ENCODE results near the gene CLPTM1L.
"Not testable (repeated sequence)": the region's sequence is repeated elsewhere in the genome, so short reads cannot be mapped to it uniquely, and the experiment has no call there.

Gene CLPTM1L

DNA sequence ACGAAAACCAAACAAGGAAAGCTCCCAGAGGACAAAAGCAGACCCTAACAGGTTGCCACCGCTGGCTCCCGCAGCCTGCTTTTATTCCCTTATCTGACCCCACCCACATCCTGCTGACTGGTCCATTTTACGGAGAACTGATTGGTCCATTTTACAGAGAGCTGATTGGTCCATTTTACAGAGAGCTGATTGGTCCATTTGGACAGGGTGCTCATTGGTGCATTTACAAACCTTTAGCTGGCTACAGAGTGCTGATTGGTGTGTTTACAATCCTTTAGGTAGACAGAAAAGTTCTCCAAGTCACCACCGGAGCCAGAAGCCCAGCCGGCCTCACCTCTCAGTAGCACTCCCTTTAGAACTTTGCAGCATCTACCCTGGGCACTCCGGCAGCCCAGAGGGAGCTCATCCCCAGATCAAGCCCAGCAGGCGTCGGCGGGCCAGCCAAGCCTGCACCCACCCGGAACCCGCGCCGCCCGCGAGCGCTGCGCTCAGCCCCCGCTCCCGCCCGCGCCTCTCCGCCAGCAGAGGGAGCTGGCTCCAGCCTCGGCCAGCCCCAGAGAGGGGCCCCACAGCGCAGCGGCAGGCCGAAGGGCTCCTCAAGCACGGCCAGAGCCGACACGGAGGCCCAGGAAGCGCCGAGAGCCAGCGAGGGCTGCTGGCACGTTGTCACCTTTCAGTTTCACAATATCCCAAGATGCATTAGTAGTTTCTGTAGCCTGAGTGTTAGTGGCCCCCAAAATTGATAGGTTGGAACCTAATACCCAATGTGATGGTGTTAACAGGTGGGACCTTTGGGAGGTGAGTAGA, 35.3 kb upstream of the CLPTM1L start:
- Histone ChIP-seq H3K27me3 (ENCODE audit: control insufficient read depth in 1 of 2, insufficient read depth in 2 of 2, low read length in 2 of 2) (peaks cover 4 to 11% of the 10 kb centered on the region in 2 donors), H3K9me3 (ENCODE audit: control insufficient read depth in 1 of 2, low read length in 2 of 2) (no peaks in the 10 kb centered on the region), H3K4me1 (ENCODE audit: control insufficient read depth in 1 of 2, insufficient read depth in 2 of 2, low read length in 2 of 2) (peaks cover 4 to 5% of the 10 kb centered on the region in 2 donors), H3K4me3 (ENCODE audit: low read depth in 1 of 2, low read length in 2 of 2) (peak overlapping the region in 1 of 2 donors; percentile 36), H3K36me3 (ENCODE audit: control insufficient read depth in 1 of 2, insufficient read depth in 2 of 2, low read length in 2 of 2) (no peaks in the 10 kb centered on the region), H3K27ac (ENCODE audit: low read depth, low read length) (no peak overlapping the region), H3K9ac (ENCODE audit: low read depth in 1 of 2, low read length in 2 of 2) (peak overlapping the region in 1 of 2 donors; percentile 18)

DNA sequence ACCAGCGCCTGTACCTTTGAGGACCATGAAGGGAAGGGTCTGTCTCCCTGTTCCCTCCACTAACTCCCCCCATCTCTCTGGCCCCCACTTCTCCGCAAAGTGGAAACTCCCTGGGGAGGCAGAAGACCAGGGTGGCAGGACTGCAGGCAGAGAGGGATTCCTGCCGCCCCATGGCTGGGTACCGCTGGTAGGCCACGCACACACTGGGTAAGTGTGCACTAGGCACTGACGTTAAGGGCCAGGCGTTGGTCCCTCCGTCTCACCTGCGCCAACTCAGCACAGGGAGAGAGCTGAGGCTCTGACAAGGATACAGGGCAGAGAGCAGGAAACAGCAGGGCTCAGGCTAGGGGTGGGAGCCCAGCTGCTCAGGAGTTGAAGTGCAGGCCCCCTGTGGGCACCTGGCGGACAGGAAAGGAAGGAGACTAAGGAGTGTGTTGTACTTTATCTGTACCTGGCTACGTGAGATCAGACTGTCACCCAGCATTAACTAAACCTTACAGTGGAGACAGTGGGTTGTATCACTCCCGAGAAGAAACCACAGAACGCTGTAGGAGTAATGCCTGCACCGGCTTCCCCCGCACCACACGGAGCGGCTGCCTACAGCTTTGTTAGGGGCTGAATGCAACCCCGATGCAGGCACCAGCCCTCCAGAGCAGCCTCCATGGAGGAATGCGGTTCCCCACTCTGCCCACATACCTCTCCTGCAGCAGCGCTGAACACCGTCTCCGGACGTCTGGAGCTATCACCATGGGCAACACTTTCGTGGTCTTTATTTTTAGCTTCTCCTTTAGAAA, 34.2 kb upstream of the CLPTM1L start:
- Histone ChIP-seq H3K36me3 (ENCODE audit: control insufficient read depth in 1 of 2, insufficient read depth in 2 of 2, low read length in 2 of 2) (no peaks in the 10 kb centered on the region), H3K4me1 (ENCODE audit: control insufficient read depth in 1 of 2, insufficient read depth in 2 of 2, low read length in 2 of 2) (peaks cover 0 to 4% of the 10 kb centered on the region in 2 donors), H3K4me3 (ENCODE audit: low read depth in 1 of 2, low read length in 2 of 2) (no peak overlapping the region), H3K27me3 (ENCODE audit: control insufficient read depth in 1 of 2, insufficient read depth in 2 of 2, low read length in 2 of 2) (peaks cover 4 to 11% of the 10 kb centered on the region in 2 donors), H3K27ac (ENCODE audit: low read depth, low read length) (no peak overlapping the region), H3K9me3 (ENCODE audit: control insufficient read depth in 1 of 2, low read length in 2 of 2) (no peaks in the 10 kb centered on the region), H3K9ac (ENCODE audit: low read depth in 1 of 2, low read length in 2 of 2) (no peak overlapping the region)

DNA sequence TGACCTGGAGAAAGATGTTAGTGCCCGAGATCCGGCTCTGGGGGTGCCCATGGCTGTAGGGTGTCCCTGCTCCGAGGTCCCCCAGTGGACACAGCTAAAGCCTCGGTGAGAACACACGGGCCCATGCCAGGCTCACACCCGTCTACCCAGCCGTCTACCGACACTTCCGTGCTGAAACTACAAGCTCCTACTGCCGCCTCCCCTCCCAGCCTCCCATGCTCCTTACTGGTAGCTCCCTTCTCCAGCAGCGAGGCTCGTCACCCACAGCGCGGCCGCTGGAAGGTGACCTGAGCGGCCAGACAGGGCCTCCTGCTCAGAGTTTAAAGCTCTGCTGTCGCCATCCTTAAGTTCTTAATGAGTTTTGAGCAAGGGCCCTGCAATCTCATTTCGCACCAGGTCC, 33.2 kb upstream of the CLPTM1L start:
- Histone ChIP-seq H3K27me3 (ENCODE audit: control insufficient read depth in 1 of 2, insufficient read depth in 2 of 2, low read length in 2 of 2) (peaks cover 4 to 11% of the 10 kb centered on the region in 2 donors), H3K27ac (ENCODE audit: low read depth, low read length) (no peak overlapping the region), H3K4me1 (ENCODE audit: control insufficient read depth in 1 of 2, insufficient read depth in 2 of 2, low read length in 2 of 2) (peaks cover 0 to 4% of the 10 kb centered on the region in 2 donors), H3K9me3 (ENCODE audit: control insufficient read depth in 1 of 2, low read length in 2 of 2) (no peaks in the 10 kb centered on the region), H3K9ac (ENCODE audit: low read depth in 1 of 2, low read length in 2 of 2) (no peak overlapping the region), H3K4me3 (ENCODE audit: low read depth in 1 of 2, low read length in 2 of 2) (no peak overlapping the region), H3K36me3 (ENCODE audit: control insufficient read depth in 1 of 2, insufficient read depth in 2 of 2, low read length in 2 of 2) (no peaks in the 10 kb centered on the region)

DNA sequence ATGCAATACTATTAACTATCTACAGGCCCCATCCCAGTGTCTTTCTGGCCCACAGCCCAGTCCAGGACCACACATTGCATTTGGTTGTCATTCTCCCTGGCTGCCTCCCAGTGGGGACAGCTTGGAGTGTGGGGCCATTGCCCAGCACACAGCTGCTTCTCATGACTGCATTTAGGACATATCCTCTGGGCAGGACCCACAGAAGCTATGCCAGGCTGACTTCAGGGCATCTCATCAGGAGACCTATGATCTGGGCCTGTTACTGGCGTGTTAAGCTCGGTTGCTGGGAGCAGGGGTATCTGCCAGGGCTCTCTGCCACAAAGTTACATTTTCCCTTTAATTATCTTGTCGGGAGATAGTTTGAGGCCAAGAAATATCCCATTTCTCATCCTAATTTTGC, 32.1 kb upstream of the CLPTM1L start:
- H3K9ac ChIP-seq (ENCODE audit: low read depth in 1 of 2, low read length in 2 of 2): no peak overlapping the region
- H3K27ac ChIP-seq (ENCODE audit: low read depth, low read length): no peak overlapping the region
- peaks cover 0 to 4% of the 10 kb centered on the region in 2 donors for H3K4me1 ChIP-seq (ENCODE audit: control insufficient read depth in 1 of 2, insufficient read depth in 2 of 2, low read length in 2 of 2)
- no peaks in the 10 kb centered on the region for H3K36me3 ChIP-seq (ENCODE audit: control insufficient read depth in 1 of 2, insufficient read depth in 2 of 2, low read length in 2 of 2)
- peaks cover 4 to 11% of the 10 kb centered on the region in 2 donors for H3K27me3 ChIP-seq (ENCODE audit: control insufficient read depth in 1 of 2, insufficient read depth in 2 of 2, low read length in 2 of 2)
- H3K9me3 ChIP-seq (ENCODE audit: control insufficient read depth in 1 of 2, low read length in 2 of 2): no peaks in the 10 kb centered on the region
- no peak overlapping the region for H3K4me3 ChIP-seq (ENCODE audit: low read depth in 1 of 2, low read length in 2 of 2)

DNA sequence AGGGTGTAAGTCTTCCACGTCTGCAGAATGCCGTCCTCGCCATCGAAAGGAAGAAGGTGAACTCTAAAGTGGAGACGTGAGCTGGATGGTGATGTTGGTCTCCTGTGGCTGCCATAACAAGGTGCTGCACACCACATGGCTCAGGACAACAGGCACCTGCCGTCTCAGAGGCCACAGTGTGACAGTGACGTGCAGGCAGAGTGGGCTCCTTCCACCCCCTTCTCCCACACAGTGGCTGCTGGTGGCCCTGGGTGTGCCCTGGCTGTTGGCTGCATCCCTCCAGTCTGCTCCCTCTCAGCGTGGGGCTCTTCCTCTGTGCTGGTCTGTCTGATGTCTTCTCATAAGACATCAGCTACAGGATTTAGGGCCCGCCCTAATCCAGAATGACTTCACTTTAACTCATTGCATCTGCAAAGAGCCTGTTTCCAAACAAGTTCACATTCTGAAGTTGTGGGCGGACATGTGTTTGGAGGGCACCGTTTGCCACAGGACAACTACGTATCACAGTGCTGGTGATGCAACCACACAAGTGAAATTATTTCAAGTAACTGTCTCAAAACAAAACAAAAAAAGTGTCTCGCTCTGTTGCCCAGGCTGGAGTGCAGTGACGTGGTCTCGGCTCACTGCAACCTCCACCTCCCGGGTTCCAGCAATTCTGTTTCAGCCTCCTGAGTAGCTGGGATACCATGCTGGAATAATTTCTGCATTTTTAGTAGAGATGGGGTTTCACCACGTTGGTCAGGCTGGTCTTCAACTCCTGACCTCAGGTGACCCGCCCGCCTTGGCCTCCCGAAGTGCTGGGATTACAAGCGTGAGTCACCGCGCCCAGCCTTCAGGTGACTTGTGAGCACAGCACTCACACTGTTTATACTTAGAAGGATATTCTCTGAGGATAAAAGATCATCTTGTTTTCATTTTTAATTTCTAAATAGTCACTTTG, 31.2 kb upstream of the CLPTM1L start:
- Histone ChIP-seq H3K36me3 (ENCODE audit: control insufficient read depth in 1 of 2, insufficient read depth in 2 of 2, low read length in 2 of 2) (no peaks in the 10 kb centered on the region), H3K9ac (ENCODE audit: low read depth in 1 of 2, low read length in 2 of 2) (no peak overlapping the region), H3K27me3 (ENCODE audit: control insufficient read depth in 1 of 2, insufficient read depth in 2 of 2, low read length in 2 of 2) (peaks cover 4 to 6% of the 10 kb centered on the region in 2 donors), H3K4me1 (ENCODE audit: control insufficient read depth in 1 of 2, insufficient read depth in 2 of 2, low read length in 2 of 2) (peaks cover 0 to 4% of the 10 kb centered on the region in 2 donors), H3K9me3 (ENCODE audit: control insufficient read depth in 1 of 2, low read length in 2 of 2) (no peaks in the 10 kb centered on the region), H3K4me3 (ENCODE audit: low read depth in 1 of 2, low read length in 2 of 2) (no peak overlapping the region), H3K27ac (ENCODE audit: low read depth, low read length) (no peak overlapping the region)

DNA sequence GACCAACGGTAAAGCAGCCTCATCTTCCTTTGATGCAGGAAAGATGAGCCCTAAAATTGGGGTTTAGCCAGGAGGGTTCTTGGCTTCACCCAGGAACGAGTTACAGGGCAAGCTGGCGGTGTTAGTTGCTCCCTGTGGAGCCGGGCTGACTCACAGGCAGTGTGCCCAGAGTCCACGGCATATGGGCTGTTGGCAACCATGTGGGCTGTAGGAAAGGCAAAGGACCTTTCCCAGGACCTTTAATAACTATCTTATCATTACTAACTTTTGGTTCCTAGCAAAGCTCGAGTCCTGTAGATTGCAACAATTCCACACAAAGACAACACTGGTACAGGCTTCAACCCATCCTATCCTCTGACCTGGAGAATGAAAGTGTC, 29.8 kb upstream of the CLPTM1L start:
- H3K9ac ChIP-seq (ENCODE audit: low read depth in 1 of 2, low read length in 2 of 2): no peak overlapping the region
- H3K4me1 ChIP-seq (ENCODE audit: control insufficient read depth in 1 of 2, insufficient read depth in 2 of 2, low read length in 2 of 2): no peaks in the 10 kb centered on the region
- no peak overlapping the region for H3K4me3 ChIP-seq (ENCODE audit: low read depth in 1 of 2, low read length in 2 of 2)
- H3K27me3 ChIP-seq (ENCODE audit: control insufficient read depth in 1 of 2, insufficient read depth in 2 of 2, low read length in 2 of 2): peaks cover 0 to 6% of the 10 kb centered on the region in 2 donors
- H3K9me3 ChIP-seq (ENCODE audit: control insufficient read depth in 1 of 2, low read length in 2 of 2): no peaks in the 10 kb centered on the region
- no peak overlapping the region for H3K27ac ChIP-seq (ENCODE audit: low read depth, low read length)
- no peaks in the 10 kb centered on the region for H3K36me3 ChIP-seq (ENCODE audit: control insufficient read depth in 1 of 2, insufficient read depth in 2 of 2, low read length in 2 of 2)

DNA sequence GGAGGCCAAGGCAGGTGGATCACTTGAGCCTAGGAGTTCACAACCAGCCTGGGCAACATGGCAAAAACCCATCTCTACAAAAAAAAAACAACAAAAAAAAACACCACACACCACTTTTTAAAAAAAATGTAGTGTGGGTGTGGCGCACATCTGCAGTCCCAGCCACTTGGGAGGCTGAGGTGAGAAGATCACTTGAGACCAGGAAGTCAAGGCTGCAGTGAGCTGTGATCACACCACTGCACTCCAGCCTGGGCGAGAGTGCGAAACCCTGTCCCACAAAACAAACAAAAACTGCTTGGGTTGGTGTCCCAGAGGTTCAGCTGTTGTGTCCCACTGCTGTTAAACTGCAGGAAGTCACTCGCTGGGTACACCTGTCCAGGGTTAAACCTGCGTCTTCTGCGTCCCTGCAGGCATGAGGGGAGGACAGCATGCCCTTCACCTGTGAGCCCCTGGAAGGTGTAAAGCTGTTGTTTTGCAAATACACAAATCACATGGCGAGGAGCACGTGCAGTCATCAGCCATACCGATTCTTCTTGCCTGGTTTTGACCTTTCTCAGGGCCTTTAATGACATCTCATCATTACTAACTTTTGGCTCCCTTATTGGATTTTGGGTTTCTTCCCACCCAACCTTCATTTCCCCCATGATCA, 29.3 kb upstream of the CLPTM1L start:
- H3K4me3 ChIP-seq (ENCODE audit: low read depth in 1 of 2, low read length in 2 of 2): no peak overlapping the region
- H3K4me1 ChIP-seq (ENCODE audit: control insufficient read depth in 1 of 2, insufficient read depth in 2 of 2, low read length in 2 of 2): no peaks in the 10 kb centered on the region
- H3K27me3 ChIP-seq (ENCODE audit: control insufficient read depth in 1 of 2, insufficient read depth in 2 of 2, low read length in 2 of 2): peaks cover 0 to 5% of the 10 kb centered on the region in 2 donors
- H3K36me3 ChIP-seq (ENCODE audit: control insufficient read depth in 1 of 2, insufficient read depth in 2 of 2, low read length in 2 of 2): no peaks in the 10 kb centered on the region
- H3K9ac ChIP-seq (ENCODE audit: low read depth in 1 of 2, low read length in 2 of 2): no peak overlapping the region
- no peaks in the 10 kb centered on the region for H3K9me3 ChIP-seq (ENCODE audit: control insufficient read depth in 1 of 2, low read length in 2 of 2)
- H3K27ac ChIP-seq (ENCODE audit: low read depth, low read length): no peak overlapping the region

DNA sequence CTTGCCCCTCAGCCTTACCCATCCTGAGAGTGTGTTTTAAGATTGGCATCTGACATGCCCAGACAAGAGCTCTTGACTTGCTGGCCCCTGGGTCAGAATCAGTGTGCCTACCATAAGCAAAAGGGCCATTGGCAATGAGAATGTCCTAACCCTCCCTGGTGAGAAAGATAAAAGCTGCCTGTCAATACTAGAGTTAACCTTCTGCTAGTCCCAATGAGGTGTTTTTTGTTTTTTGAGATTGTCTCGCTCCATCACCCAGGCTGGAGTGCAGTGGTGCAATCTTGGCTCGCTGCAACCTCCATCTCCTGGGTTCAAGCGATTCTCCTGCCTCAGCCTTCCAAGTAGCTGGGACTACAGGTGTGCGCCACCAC, 27.1 kb upstream of the CLPTM1L start:
- not testable (repeated sequence) for H3K27ac ChIP-seq (ENCODE audit: low read depth, low read length); H3K36me3 ChIP-seq (ENCODE audit: control insufficient read depth in 1 of 2, insufficient read depth in 2 of 2, low read length in 2 of 2); H3K9me3 ChIP-seq (ENCODE audit: control insufficient read depth in 1 of 2, low read length in 2 of 2); H3K27me3 ChIP-seq (ENCODE audit: control insufficient read depth in 1 of 2, insufficient read depth in 2 of 2, low read length in 2 of 2); H3K4me3 ChIP-seq (ENCODE audit: low read depth in 1 of 2, low read length in 2 of 2); H3K4me1 ChIP-seq (ENCODE audit: control insufficient read depth in 1 of 2, insufficient read depth in 2 of 2, low read length in 2 of 2); H3K9ac ChIP-seq (ENCODE audit: low read depth in 1 of 2, low read length in 2 of 2)

DNA sequence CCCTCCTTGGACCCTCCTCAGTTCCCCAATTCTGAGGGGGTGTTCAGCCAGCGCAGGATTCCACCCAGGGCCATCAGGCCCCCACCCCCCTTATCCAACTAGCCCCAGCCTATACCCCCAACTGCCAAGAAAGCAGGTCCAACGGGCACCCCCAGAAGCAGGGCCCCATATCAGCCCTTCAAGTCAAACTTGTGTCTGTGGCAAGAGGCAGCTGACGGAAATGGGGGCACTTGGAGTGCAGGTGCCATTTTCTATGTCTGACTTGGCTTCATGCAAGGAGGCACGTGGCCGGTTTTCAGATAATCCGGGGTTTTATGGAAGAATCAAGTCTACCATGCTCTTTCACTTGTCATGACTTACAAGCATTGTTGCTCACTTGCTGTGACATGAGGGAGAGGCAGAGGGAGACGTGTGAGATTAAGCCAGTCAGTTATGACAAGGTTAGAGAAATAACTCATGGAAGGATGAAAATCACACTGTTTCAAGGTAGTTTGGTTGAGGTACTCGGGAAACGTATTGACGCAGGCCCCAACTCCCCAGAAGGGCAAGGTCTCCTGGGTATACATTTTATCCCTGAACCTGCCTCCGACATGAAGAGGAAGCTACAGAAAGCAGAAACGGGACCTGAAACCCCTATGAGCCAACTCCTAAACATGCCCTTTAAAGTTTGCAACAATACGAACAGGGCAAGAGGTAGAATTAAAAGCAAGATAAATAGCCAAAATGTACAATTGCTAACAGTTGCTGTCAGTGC, 26.5 kb upstream of the CLPTM1L start:
- H3K4me1 ChIP-seq (ENCODE audit: control insufficient read depth in 1 of 2, insufficient read depth in 2 of 2, low read length in 2 of 2): peaks cover 8 to 10% of the 10 kb centered on the region in 2 donors
- no peaks in the 10 kb centered on the region for H3K9me3 ChIP-seq (ENCODE audit: control insufficient read depth in 1 of 2, low read length in 2 of 2)
- no peak overlapping the region for H3K9ac ChIP-seq (ENCODE audit: low read depth in 1 of 2, low read length in 2 of 2)
- no peak overlapping the region for H3K4me3 ChIP-seq (ENCODE audit: low read depth in 1 of 2, low read length in 2 of 2)
- peaks cover 5% of the 10 kb centered on the region in 2 donors for H3K27me3 ChIP-seq (ENCODE audit: control insufficient read depth in 1 of 2, insufficient read depth in 2 of 2, low read length in 2 of 2)
- H3K27ac ChIP-seq (ENCODE audit: low read depth, low read length): no peak overlapping the region
- H3K36me3 ChIP-seq (ENCODE audit: control insufficient read depth in 1 of 2, insufficient read depth in 2 of 2, low read length in 2 of 2): no peaks in the 10 kb centered on the region
